GM23248 (cell line): ENCODE data around the gene GPR55. TPM values are rescaled to one million over a fixed set of nuclear protein-coding genes. Genes with fewer than 3 reads are reported as not detected.

ENCODE experiments used
- DNase-seq: peaks from one replicate; pipeline ENCODE4 v3.0.0-alpha.2; 2015
- H2AFZ ChIP-seq: fragments of 200-600 bp; sonication (generic); 2 replicates; pipeline ENCODE4 v1.6.1; 2016; ENCODE audit warnings: antibody characterized with exemption
- H3F3A ChIP-seq: fragments of 200-600 bp; sonication (generic); 2 replicates; pipeline ENCODE4 v1.6.1; 2016; ENCODE audit warnings: mild to moderate bottlenecking, antibody characterized with exemption, mixed run types; ENCODE audit not compliant: insufficient read depth
- H3K27ac ChIP-seq: fragments of 200-600 bp; sonication (generic); 2 replicates; pipeline ENCODE4 v1.5.1; 2016; ENCODE audit warnings: mild to moderate bottlenecking
- H3K27me3 ChIP-seq: fragments of 200-600 bp; sonication (generic); replicated peaks from 2 replicates; pipeline ENCODE4 v1.6.1; 2016; ENCODE audit warnings: mild to moderate bottlenecking; ENCODE audit not compliant: insufficient read depth
- H3K36me3 ChIP-seq: fragments of 200-600 bp; sonication (generic); 2 replicates; pipeline ENCODE4 v1.6.1; 2016; ENCODE audit warnings: low read depth, mild to moderate bottlenecking
- H3K4me1 ChIP-seq: fragments of 200-600 bp; sonication (generic); 2 replicates; pipeline ENCODE4 v1.6.1; 2016; ENCODE audit warnings: mild to moderate bottlenecking; ENCODE audit not compliant: insufficient read depth
- H3K4me2 ChIP-seq: fragments of 200-600 bp; sonication (generic); one replicate; pipeline ENCODE4 v1.6.1; 2016; ENCODE audit warnings: mild to moderate bottlenecking; ENCODE audit not compliant: unreplicated experiment
- H3K4me3 ChIP-seq: fragments of 200-600 bp; sonication (generic); 2 replicates; pipeline ENCODE4 v1.5.1; 2016; ENCODE audit warnings: mild to moderate bottlenecking
- H3K79me2 ChIP-seq: fragments of 200-600 bp; sonication (generic); 2 replicates; pipeline ENCODE4 v1.6.1; 2016; ENCODE audit warnings: mild to moderate bottlenecking; ENCODE audit not compliant: insufficient read depth
- H3K9ac ChIP-seq: fragments of 200-600 bp; sonication (generic); 2 replicates; pipeline ENCODE4 v1.6.1; 2016; ENCODE audit warnings: mild to moderate bottlenecking
- H3K9me2 ChIP-seq: fragments of 200-600 bp; sonication (generic); 2 replicates; pipeline ENCODE4 v1.6.1; 2016; ENCODE audit warnings: mixed run types, mild to moderate bottlenecking, moderate library complexity; ENCODE audit not compliant: insufficient read depth
- H3K9me3 ChIP-seq: fragments of 200-600 bp; sonication (generic); one replicate; pipeline ENCODE4 v1.6.1; 2017; ENCODE audit warnings: low read depth
- H4K20me1 ChIP-seq: fragments of 200-600 bp; sonication (generic); 2 replicates; pipeline ENCODE4 v1.6.0; 2016; ENCODE audit not compliant: insufficient read depth
- EZH2 ChIP-seq: fragments of 200-600 bp; sonication (generic); IDR thresholded peaks from 2 replicates; pipeline ENCODE4 v1.6.1; 2018; ENCODE audit warnings: antibody characterized with exemption, mild to moderate bottlenecking; ENCODE audit not compliant: insufficient read depth, poor library complexity, severe bottlenecking
- EZH2phosphoT487 ChIP-seq: fragments of 200-600 bp; sonication (generic); IDR thresholded peaks from 2 replicates; pipeline ENCODE4 v1.6.1; 2018; ENCODE audit warnings: antibody characterized with exemption, moderate library complexity, mild to moderate bottlenecking, low read depth; ENCODE audit not compliant: insufficient read depth
- WGBS, 2 experiments: methylation state at CpG; one replicate each; pipeline ENCODE4 v1.1.6; 2015 to 2017; ENCODE audit warnings: low lambda C conversion rate in 2 of 2, low coverage in 1 of 2; ENCODE audit errors: missing lambda C conversion rate in 2 of 2; 5-methylcytosine and 5-hydroxymethylcytosine counted together
- in situ Hi-C: fragments of 300-500 bp; cut with MboI; formaldehyde crosslinking; loops from 2 replicates; pipeline ENCODE4 v1.15.0; 2020
- polyA plus RNA-seq: library from polyadenylated mRNA; unstranded; fragments of >200 nt; fragmentation: Nextera tagmentation; extraction: Ambion mirVana; gene quantifications from 2 replicates; pipeline ENCODE4 v1.2.1, GENCODE V29; 2016
- total RNA-seq: library from RNA; depleted of rRNA; stranded (reverse); fragments of >200 nt; shearing (Covaris generic); gene quantifications from 2 replicates; pipeline ENCODE4 v1.2.3, GENCODE V29; 2014

GPR55 gene
- total and polyA plus RNA-seq, 2 experiments from 2014 or later = 0.20 TPM; not detected in 1

DNA sequence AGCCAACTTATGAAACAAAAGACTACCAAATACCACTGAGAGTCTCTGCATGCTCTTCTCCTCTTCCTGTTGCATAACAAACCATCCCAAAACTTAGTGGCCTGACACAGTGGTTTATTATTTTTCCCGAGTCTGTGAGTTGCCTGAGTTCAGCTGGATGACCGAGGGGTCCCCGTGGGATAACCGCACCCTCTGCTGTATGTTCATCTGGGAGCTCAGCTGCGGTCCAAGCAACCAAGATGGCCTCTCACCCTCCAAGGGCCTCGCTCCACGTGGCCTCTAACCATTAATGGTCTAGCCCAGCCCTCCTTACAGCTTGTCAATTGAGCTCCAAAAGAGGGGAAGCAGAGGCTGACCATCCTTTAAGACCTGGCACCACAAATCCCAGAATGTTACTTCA is 43.2 kb downstream of the GPR55 start:
- Histone ChIP-seq H3K4me2 (no peak overlapping the region), H2AFZ (no peak overlapping the region), H3K79me2 (no peaks in the 10 kb centered on the region), H3K36me3 (no peaks in the 10 kb centered on the region), H3K27ac (no peak overlapping the region), H3K9ac (no peak overlapping the region), H4K20me1 (no peaks in the 10 kb centered on the region), H3K4me1 (no peaks in the 10 kb centered on the region), H3K4me3 (no peak overlapping the region), H3F3A (no peaks in the 10 kb centered on the region), H3K9me3 (no peaks in the 10 kb centered on the region), H3K9me2 (no peaks in the 10 kb centered on the region), H3K27me3 (no peaks in the 10 kb centered on the region)
- in situ Hi-C loops = no loop called here
- no peak for DNase-seq
- TF ChIP-seq EZH2phosphoT487 = no peak
- TF ChIP-seq EZH2 = no peak
- 72 to 75% methylated on average over 7 of the region's 7 CpGs for WGBS, 2 experiments

DNA sequence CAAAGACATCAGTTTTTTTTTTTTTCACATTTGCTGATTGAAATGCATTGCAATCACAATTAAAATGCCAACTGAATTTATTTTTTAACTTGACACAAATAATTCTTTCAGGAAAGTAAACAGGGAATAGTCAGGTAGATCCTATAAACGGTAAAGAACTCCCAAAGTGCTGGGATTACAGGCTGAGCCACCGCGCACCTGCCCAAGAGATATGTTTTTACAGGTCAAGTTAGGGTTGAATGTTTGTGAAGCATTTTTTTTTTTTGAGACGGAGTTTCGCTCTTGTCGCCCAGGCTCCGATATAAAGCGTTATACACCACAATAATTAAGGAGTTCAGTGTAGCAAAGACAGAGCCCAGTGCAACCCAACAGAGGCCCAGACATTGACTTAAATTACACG is 45.2 kb downstream of the GPR55 start:
- Histone ChIP-seq H3F3A (no peaks in the 10 kb centered on the region), H3K4me2 (no peak overlapping the region), H3K9ac (no peak overlapping the region), H3K9me2 (no peaks in the 10 kb centered on the region), H3K9me3 (no peaks in the 10 kb centered on the region), H3K4me1 (no peaks in the 10 kb centered on the region), H3K79me2 (no peaks in the 10 kb centered on the region), H3K27ac (no peak overlapping the region), H2AFZ (no peak overlapping the region), H3K4me3 (no peak overlapping the region), H3K27me3 (no peaks in the 10 kb centered on the region), H4K20me1 (no peaks in the 10 kb centered on the region), H3K36me3 (no peaks in the 10 kb centered on the region)
- in situ Hi-C loops = no loop called here
- no peak for DNase-seq
- TF ChIP-seq EZH2 (no peak), EZH2phosphoT487 (no peak)
- WGBS, 2 experiments = 76 to 77% methylated on average over 9 of the region's 9 CpGs

DNA sequence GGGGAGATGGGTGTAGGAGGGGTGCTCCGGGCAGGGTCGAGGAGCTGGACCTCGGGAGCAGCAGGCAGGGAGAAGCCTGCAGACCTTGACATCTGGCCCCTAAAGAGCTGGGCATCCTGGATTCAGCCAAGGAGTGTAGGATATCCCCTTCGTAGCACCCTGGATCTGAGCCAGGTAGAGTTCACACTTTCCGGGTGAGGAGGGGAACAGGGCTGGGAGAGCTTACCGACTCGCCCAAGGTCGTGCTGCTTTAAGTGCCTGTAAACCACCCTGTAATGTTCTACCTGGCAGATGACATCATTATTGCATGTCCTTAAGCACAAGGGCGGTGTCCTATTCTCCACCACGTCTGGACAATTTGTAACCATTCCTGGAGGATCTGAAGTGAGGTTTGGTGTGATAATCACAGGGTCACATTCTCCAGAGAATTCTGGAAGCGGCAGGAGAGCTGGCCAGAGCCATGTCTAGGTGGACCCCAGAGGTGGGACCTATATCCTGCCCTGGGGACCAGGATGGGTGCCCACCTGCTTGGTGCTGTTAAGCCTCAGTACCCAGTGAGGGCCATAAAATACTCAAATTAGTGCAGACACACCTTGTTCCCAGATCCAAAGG is 45.7 kb downstream of the GPR55 start:
- Histone ChIP-seq H3K9me2 (no peaks in the 10 kb centered on the region), H3K4me2 (no peak overlapping the region), H3K27me3 (no peaks in the 10 kb centered on the region), H3K4me1 (no peaks in the 10 kb centered on the region), H3K9me3 (no peaks in the 10 kb centered on the region), H3K9ac (no peak overlapping the region), H3K79me2 (no peaks in the 10 kb centered on the region), H3K36me3 (no peaks in the 10 kb centered on the region), H3K27ac (no peak overlapping the region), H2AFZ (no peak overlapping the region), H3F3A (no peaks in the 10 kb centered on the region), H3K4me3 (no peak overlapping the region), H4K20me1 (no peaks in the 10 kb centered on the region)
- TF ChIP-seq EZH2 = no peak
- TF ChIP-seq EZH2phosphoT487 = no peak
- in situ Hi-C loops = no loop called here
- no peak for DNase-seq
- WGBS, 2 experiments = 81 to 82% methylated on average over 11 of the region's 11 CpGs

DNA sequence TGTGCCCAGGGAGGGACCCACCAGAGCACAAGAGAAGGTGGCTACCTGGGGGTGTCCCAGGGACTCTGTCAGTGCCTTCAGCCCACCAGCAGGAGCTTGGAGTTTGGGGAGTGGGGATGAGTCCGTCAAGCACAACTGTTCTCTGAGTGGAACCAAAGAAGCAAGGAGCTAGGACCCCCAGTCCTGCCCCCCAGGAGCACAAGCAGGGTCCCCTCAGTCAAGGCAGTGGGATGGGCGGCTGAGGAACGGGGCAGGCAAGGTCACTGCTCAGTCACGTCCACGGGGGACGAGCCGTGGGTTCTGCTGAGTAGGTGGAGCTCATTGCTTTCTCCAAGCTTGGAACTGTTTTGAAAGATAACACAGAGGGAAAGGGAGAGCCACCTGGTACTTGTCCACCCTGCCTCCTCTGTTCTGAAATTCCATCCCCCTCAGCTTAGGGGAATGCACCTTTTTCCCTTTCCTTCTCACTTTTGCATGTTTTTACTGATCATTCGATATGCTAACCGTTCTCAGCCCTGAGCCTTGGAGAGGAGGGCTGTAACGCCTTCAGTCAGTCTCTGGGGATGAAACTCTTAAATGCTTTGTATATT is 46.3 kb downstream of the GPR55 start:
- H3K9ac ChIP-seq = no peak overlapping the region
- no peaks in the 10 kb centered on the region for H3K79me2 ChIP-seq
- H4K20me1 ChIP-seq = no peaks in the 10 kb centered on the region
- no peaks in the 10 kb centered on the region for H3K27me3 ChIP-seq
- H2AFZ ChIP-seq = no peak overlapping the region
- no peak overlapping the region for H3K27ac ChIP-seq
- H3K4me1 ChIP-seq = no peaks in the 10 kb centered on the region
- TF ChIP-seq EZH2 (no peak), EZH2phosphoT487 (no peak)
- no peaks in the 10 kb centered on the region for H3F3A ChIP-seq
- in situ Hi-C loops = no loop called here
- no peak for DNase-seq
- no peak overlapping the region for H3K4me2 ChIP-seq
- H3K4me3 ChIP-seq = no peak overlapping the region
- WGBS, 2 experiments = 80 to 83% methylated on average over 10 of the region's 10 CpGs
- no peaks in the 10 kb centered on the region for H3K9me3 ChIP-seq
- H3K9me2 ChIP-seq = no peaks in the 10 kb centered on the region
- no peaks in the 10 kb centered on the region for H3K36me3 ChIP-seq
